CD14-positive monocyte (primary cell): ENCODE data around the gene MIPOL1. TPM values are rescaled to one million over a fixed set of nuclear protein-coding genes. Genes with fewer than 3 reads are reported as not detected.

ENCODE experiments used
- DNase-seq, 3 donors: peaks; one replicate each; pipeline ENCODE4 v3.0.0-alpha.2; 2011 to 2022
- H2AFZ ChIP-seq: 2 replicates; pipeline ENCODE4 v1.6.0; 2012; ENCODE audit warnings: mild to moderate bottlenecking, low read depth, low read length, inconsistent platforms; ENCODE audit not compliant: insufficient read depth, poor library complexity, severe bottlenecking
- H3K27ac ChIP-seq, 2 donors: 1 replicate in 1 of 2; 2 replicates in 1 of 2; pipeline ENCODE4 v1.5.1; 2012 to 2013; ENCODE audit warnings: low read length in 2 of 2, control low read depth in 1 of 2, inconsistent platforms in 1 of 2, low read depth in 1 of 2, mild to moderate bottlenecking in 1 of 2
- H3K27me3 ChIP-seq, 2 donors: one replicate each; pipeline versions ENCODE4 v1.6.0 to v1.6.1; 2011 to 2013; ENCODE audit warnings: low read length in 2 of 2; ENCODE audit not compliant: control insufficient read depth in 2 of 2, insufficient read depth in 2 of 2
- H3K36me3 ChIP-seq, 2 donors: replicated peaks in 1 of 2; 1 replicate in 1 of 2; 2 replicates in 1 of 2; pipeline versions ENCODE4 v1.5.1 to v1.6.1; 2012 to 2013; ENCODE audit warnings: low read length in 2 of 2, control low read depth in 1 of 2, inconsistent platforms in 1 of 2, mild to moderate bottlenecking in 1 of 2; ENCODE audit not compliant: insufficient read depth in 2 of 2, control insufficient read depth in 1 of 2
- H3K4me1 ChIP-seq, 2 donors: 1 replicate in 1 of 2; 2 replicates in 1 of 2; pipeline versions ENCODE4 v1.5.1 to v1.6.1; 2012 to 2013; ENCODE audit warnings: low read length in 2 of 2, control low read depth in 1 of 2, inconsistent platforms in 1 of 2, mild to moderate bottlenecking in 1 of 2, moderate library complexity in 1 of 2; ENCODE audit not compliant: insufficient read depth in 2 of 2, control insufficient read depth in 1 of 2
- H3K4me2 ChIP-seq: replicated peaks from 2 replicates; pipeline ENCODE3; 2012; ENCODE audit warnings: low read length, moderate library complexity, mild to moderate bottlenecking; ENCODE audit not compliant: poor library complexity, severe bottlenecking; ENCODE audit errors: extremely low read depth
- H3K4me3 ChIP-seq, 3 experiments: fragments of 200-600 bp in 1 of 3; sonication (generic) in 1 of 3; replicated peaks in 1 of 3; 1 replicate in 2 of 3; 2 replicates in 1 of 3; pipeline ENCODE4 v1.5.1; 2011 to 2013; ENCODE audit warnings: low read length in 3 of 3, mild to moderate bottlenecking in 3 of 3, control low read depth in 2 of 3, low read depth in 2 of 3, inconsistent platforms in 1 of 3, moderate library complexity in 1 of 3
- H3K79me2 ChIP-seq: 2 replicates; pipeline ENCODE4 v1.6.0; 2012; ENCODE audit warnings: mild to moderate bottlenecking, control low read depth, inconsistent platforms, low read length, moderate library complexity; ENCODE audit not compliant: insufficient read depth
- H3K9ac ChIP-seq: 2 replicates; pipeline ENCODE4 v1.6.0; 2017; ENCODE audit warnings: low read length, mild to moderate bottlenecking; ENCODE audit not compliant: insufficient read depth, poor library complexity, severe bottlenecking
- H3K9me3 ChIP-seq, 2 donors: replicated peaks in 1 of 2; 1 replicate in 1 of 2; 2 replicates in 1 of 2; pipeline versions ENCODE4 v1.5.1 to v1.6.1; 2012 to 2013; ENCODE audit warnings: low read length in 2 of 2, control low read depth in 1 of 2; ENCODE audit not compliant: control insufficient read depth in 1 of 2, insufficient read depth in 1 of 2
- H4K20me1 ChIP-seq: 2 replicates; pipeline ENCODE4 v1.6.0; 2012; ENCODE audit warnings: mild to moderate bottlenecking, low read length, control low read depth, moderate library complexity; ENCODE audit not compliant: insufficient read depth
- H3K27ac Mint-ChIP-seq, 7 donors: one replicate each; pipeline ENCODE4 v1.8.0; 2020; ENCODE audit warnings: mild to moderate bottlenecking in 7 of 7, mixed read lengths in 7 of 7, moderate library complexity in 6 of 7, inconsistent platforms in 2 of 7
- H3K27me3 Mint-ChIP-seq, 3 donors: one replicate each; pipeline ENCODE4 v1.8.0; 2021 to 2022; ENCODE audit warnings: low read depth in 3 of 3, mild to moderate bottlenecking in 3 of 3, mixed read lengths in 3 of 3, moderate library complexity in 3 of 3, inconsistent platforms in 1 of 3
- H3K36me3 Mint-ChIP-seq, 2 donors: one replicate each; pipeline ENCODE4 v1.8.0; 2020; ENCODE audit warnings: mixed read lengths in 2 of 2, inconsistent platforms in 1 of 2, mild to moderate bottlenecking in 1 of 2
- H3K4me1 Mint-ChIP-seq: one replicate; pipeline ENCODE4 v1.8.0; 2020; ENCODE audit warnings: mild to moderate bottlenecking, mixed read lengths
- H3K4me3 Mint-ChIP-seq, 2 donors: one replicate each; pipeline ENCODE4 v1.8.0; 2020; ENCODE audit warnings: mild to moderate bottlenecking in 2 of 2, mixed read lengths in 2 of 2, moderate library complexity in 1 of 2
- H3K9me3 Mint-ChIP-seq, 7 donors: one replicate each; pipeline ENCODE4 v1.8.0; 2020 to 2022; ENCODE audit warnings: mixed read lengths in 7 of 7, mild to moderate bottlenecking in 6 of 7, moderate library complexity in 6 of 7, inconsistent platforms in 2 of 7
- WGBS: methylation state at CpG from one replicate; pipeline ENCODE4 v1.1.5; 2013; ENCODE audit warnings: missing lambda C conversion rate; ENCODE audit not compliant: insufficient coverage; 5-methylcytosine and 5-hydroxymethylcytosine counted together
- intact Hi-C, 2 donors: fragments of 100-400 bp; cut with micrococcal nuclease; formaldehyde crosslinking; loops; one replicate each; pipeline versions ENCODE4 v1.15.0 to v1.15.1; 2023
- polyA plus RNA-seq, 3 donors: library from polyadenylated mRNA; depleted of rRNA in 1 of 3; unstranded in 2 of 3; stranded (reverse) in 1 of 3; fragments of 300-500 nt in 2 of 3; fragments of >200 nt in 1 of 3; fragmentation: Illumina TruSeq in 2 of 3; gene quantifications; 1 replicate in 2 of 3; 2 replicates in 1 of 3; pipeline ENCODE4 v1.2.3, GENCODE V29; 2012 to 2021
- TF ChIP-seq, protein P1 (sequence below): fragments of 200-600 bp; IDR thresholded peaks from one replicate; pipeline ENCODE4 v1.8.0; 2022; ENCODE audit warnings: antibody characterized with exemption, mild to moderate bottlenecking

The MIPOL1 gene
- polyA plus RNA-seq, 3 donors, result not detected

DNA sequence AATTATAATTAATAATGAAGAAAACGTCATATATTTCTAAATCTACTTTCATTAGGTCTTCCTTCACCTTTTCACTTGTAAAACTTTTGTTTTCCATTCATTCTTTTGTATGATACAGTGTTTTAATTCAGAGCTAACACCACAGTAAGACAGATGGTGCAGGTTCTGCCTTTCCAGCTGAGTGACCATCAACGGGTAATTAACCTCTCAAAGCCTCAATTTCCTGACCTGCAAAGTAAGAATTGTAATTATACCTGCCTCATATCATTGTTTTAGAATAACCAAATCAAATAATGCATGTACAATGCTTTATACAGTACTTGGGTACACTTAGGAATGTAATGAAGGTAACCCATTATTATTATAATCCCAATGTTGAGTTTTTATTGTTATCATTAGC, 239.8 kb downstream of the MIPOL1 start:
- TF ChIP-seq, protein P1, sequence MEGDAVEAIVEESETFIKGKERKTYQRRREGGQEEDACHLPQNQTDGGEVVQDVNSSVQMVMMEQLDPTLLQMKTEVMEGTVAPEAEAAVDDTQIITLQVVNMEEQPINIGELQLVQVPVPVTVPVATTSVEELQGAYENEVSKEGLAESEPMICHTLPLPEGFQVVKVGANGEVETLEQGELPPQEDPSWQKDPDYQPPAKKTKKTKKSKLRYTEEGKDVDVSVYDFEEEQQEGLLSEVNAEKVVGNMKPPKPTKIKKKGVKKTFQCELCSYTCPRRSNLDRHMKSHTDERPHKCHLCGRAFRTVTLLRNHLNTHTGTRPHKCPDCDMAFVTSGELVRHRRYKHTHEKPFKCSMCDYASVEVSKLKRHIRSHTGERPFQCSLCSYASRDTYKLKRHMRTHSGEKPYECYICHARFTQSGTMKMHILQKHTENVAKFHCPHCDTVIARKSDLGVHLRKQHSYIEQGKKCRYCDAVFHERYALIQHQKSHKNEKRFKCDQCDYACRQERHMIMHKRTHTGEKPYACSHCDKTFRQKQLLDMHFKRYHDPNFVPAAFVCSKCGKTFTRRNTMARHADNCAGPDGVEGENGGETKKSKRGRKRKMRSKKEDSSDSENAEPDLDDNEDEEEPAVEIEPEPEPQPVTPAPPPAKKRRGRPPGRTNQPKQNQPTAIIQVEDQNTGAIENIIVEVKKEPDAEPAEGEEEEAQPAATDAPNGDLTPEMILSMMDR, result no peak
- no CpG with 5 or more reads among the region's 2 CpGs for WGBS
- Mint-ChIP-seq H3K9me3 (peaks cover 0 to 12% (median 5%) of the 10 kb centered on the region in 7 donors), H3K4me1 (no peaks in the 10 kb centered on the region), H3K4me3 (no peak overlapping the region), H3K36me3 (no peaks in the 10 kb centered on the region), H3K27ac (no peak overlapping the region), H3K27me3 (no peaks in the 10 kb centered on the region)
- no peaks in the 10 kb centered on the region for H4K20me1 ChIP-seq
- H3K9me3 ChIP-seq, result no peaks in the 10 kb centered on the region
- H3K27ac ChIP-seq, result no peak overlapping the region
- no peaks in the 10 kb centered on the region for H3K36me3 ChIP-seq
- H3K4me3 ChIP-seq, result no peak overlapping the region
- no peak overlapping the region for H2AFZ ChIP-seq
- no peak for DNase-seq
- H3K9ac ChIP-seq, result no peak overlapping the region
- H3K4me1 ChIP-seq, result no peaks in the 10 kb centered on the region
- no peaks in the 10 kb centered on the region for H3K79me2 ChIP-seq
- H3K27me3 ChIP-seq, result no peaks in the 10 kb centered on the region
- intact Hi-C loops, result no loop called here
- no peak overlapping the region for H3K4me2 ChIP-seq

DNA sequence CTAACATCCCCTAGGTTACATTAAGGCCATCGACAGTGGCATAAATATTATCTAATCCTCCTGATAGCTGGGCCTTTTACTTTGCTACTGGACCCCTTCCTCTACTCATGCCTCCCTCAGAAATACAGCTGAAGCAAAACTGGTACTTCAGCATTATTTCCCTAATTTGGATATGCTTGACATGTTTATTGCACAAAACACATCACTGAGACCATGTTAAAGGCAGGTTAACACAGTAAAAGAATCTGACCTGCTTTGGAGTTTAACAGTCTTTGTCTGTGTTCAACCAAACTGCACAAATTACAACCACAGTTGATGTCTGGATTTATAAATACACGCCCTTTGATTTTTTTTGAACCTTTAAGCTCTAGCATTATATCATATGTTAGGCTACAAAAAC, 240.7 kb downstream of the MIPOL1 start:
- DNase-seq, result no peak
- H3K27ac Mint-ChIP-seq, result no peak overlapping the region
- intact Hi-C loops, result no loop called here
- Histone ChIP-seq H4K20me1 (no peaks in the 10 kb centered on the region), H3K4me3 (no peak overlapping the region), H3K36me3 (no peaks in the 10 kb centered on the region), H3K4me1 (no peaks in the 10 kb centered on the region), H3K9ac (no peak overlapping the region), H3K4me2 (no peak overlapping the region), H3K79me2 (no peaks in the 10 kb centered on the region), H3K9me3 (peaks cover 0 to 7% of the 10 kb centered on the region in 2 donors), H3K27me3 (no peaks in the 10 kb centered on the region), H3K27ac (no peak overlapping the region), H2AFZ (no peak overlapping the region)
- H3K4me3 Mint-ChIP-seq, result no peak overlapping the region
- WGBS, result no CpG with 5 or more reads among the region's 2 CpGs
- peaks cover 0 to 12% (median 6%) of the 10 kb centered on the region in 7 donors for H3K9me3 Mint-ChIP-seq
- H3K36me3 Mint-ChIP-seq, result no peaks in the 10 kb centered on the region
- TF ChIP-seq, protein P1, result no peak
- H3K4me1 Mint-ChIP-seq, result no peaks in the 10 kb centered on the region
- H3K27me3 Mint-ChIP-seq, result no peaks in the 10 kb centered on the region
